Heart left ventricle (tissue), 16 donors: ENCODE data around the gene ARHGEF18. TPM values are rescaled to one million over a fixed set of nuclear protein-coding genes. Genes with fewer than 3 reads are reported as not detected.

ENCODE experiments used
- ATAC-seq, 4 donors: fragments of 200-7000 bp; cut with Tn5 transposase; one replicate each; pipeline ENCODE4 v1.9.1; 2020 to 2022; ENCODE audit warnings: moderate library complexity in 4 of 4, mild to moderate bottlenecking in 3 of 4, moderate number of reproducible peaks in 1 of 4
- DNase-seq, 5 donors: peaks; one replicate each; pipeline ENCODE4 v3.0.0-alpha.2; 2020
- H3K27ac ChIP-seq, 12 donors: fragments of 200-600 bp; sonication (generic) in 4 of 12; one replicate each; pipeline versions ENCODE4 v1.5.0 to v1.8.0; 2016 to 2022; ENCODE audit warnings: mild to moderate bottlenecking in 2 of 12
- H3K27me3 ChIP-seq, 9 donors: fragments of 200-600 bp; sonication (generic) in 2 of 9; one replicate each; pipeline versions ENCODE4 v1.5.1 to v1.8.0; 2016 to 2022; ENCODE audit warnings: mild to moderate bottlenecking in 3 of 9
- H3K36me3 ChIP-seq, 9 donors: fragments of 200-600 bp; sonication (generic) in 2 of 9; one replicate each; pipeline versions ENCODE4 v1.5.0 to v1.8.0; 2018 to 2022; ENCODE audit warnings: mild to moderate bottlenecking in 2 of 9
- H3K4me1 ChIP-seq, 12 donors: fragments of 200-600 bp; sonication (generic) in 4 of 12; one replicate each; pipeline versions ENCODE4 v1.5.0 to v1.8.0; 2016 to 2022; ENCODE audit warnings: mild to moderate bottlenecking in 3 of 12
- H3K4me3 ChIP-seq, 12 donors: fragments of 200-600 bp; sonication (generic) in 4 of 12; one replicate each; pipeline versions ENCODE4 v1.5.0 to v1.8.0; 2017 to 2022; ENCODE audit warnings: mild to moderate bottlenecking in 9 of 12, moderate library complexity in 4 of 12
- H3K9me3 ChIP-seq, 12 donors: fragments of 200-600 bp; sonication (generic) in 4 of 12; one replicate each; pipeline versions ENCODE4 v1.5.0 to v1.8.0; 2016 to 2022; ENCODE audit warnings: mild to moderate bottlenecking in 1 of 12
- POLR2A ChIP-seq, 2 donors: fragments of 450-650 bp; IDR thresholded peaks; one replicate each; pipeline ENCODE4 v1.6.1; 2017; ENCODE audit warnings: antibody characterized with exemption in 2 of 2, mild to moderate bottlenecking in 2 of 2, moderate library complexity in 2 of 2
- WGBS, 4 donors: extraction: QIAGEN DNeasy Blood & Tissue Kit in 2 of 4; methylation state at CpG; one replicate each; pipeline versions ENCODE4 v1.1.5 to v1.1.7; 2013 to 2018; 5-methylcytosine and 5-hydroxymethylcytosine counted together
- intact Hi-C, 10 donors: fragments of 100-400 bp; cut with DNase I; formaldehyde crosslinking; loops; one replicate each; pipeline versions ENCODE4 v1.11.1 to v1.14.2; 2022
- polyA plus RNA-seq, 2 donors: library from polyadenylated mRNA; stranded (reverse); fragments of 200-250 nt; gene quantifications; one replicate each; pipeline ENCODE4 v1.2.3, GENCODE V29; 2013
- total RNA-seq, 9 donors: library from RNA; depleted of rRNA in 2 of 9; stranded (reverse); fragments of >200 nt in 2 of 9; fragmentation: NEBNext Ultra II Directional in 3 of 9; extraction: Animal tissue kit (Norgen Biotek cat#: 25700) in 3 of 9; gene quantifications; one replicate each; pipeline versions ENCODE4 v1.1.0 to v1.2.4, GENCODE V29; 2016 to 2023
- TF ChIP-seq, protein P1 (sequence below), 12 donors: fragments of 200-600 bp; sonication (generic) in 4 of 12; IDR thresholded peaks; one replicate each; pipeline versions ENCODE4 v1.5.0 to v1.8.0; 2018 to 2022; ENCODE audit warnings: antibody characterized with exemption in 12 of 12, mild to moderate bottlenecking in 5 of 12
- donor health status: ischemic (EF 13 %, LVEDD 7.1; RV severe dilation, severe dysfunction).
- donor health status: healthy with polysubstance abuse.
- donor health status: DM: no; HTN: yes; CAD: no.
- donor health status: DM: no; HTN: no; CAD: no.
- donor health status: ischemic (EF 25% LVEDD 6.9; RV normal size, moderate dysfunction).
- donor health status: ischemic (EF 25% LVEDD 5.7; RV mildly dilated, moderate dysfunction).
- donor health status: healthy.
- donor health status: DM: yes; HTN: yes; CAD: no.
- donor health status: ischemic (EF 35%, LVEDD 5.7; RV mildly dilated, moderate dysfunction).
- donor health status: nonischemic (EF 11% LVEDD 7.7; RV severe dilation, severe dysfunction).
- donor health status: DM: yes; HTN: yes; CAD: no.
- donor health status: PGD.
- donor health status: ischemic (EF 29% LVEDD 5.4; RV normal size, mild dysfunction).
- donor health status: nonischemic (EF 23%, LVEDD 6.1; RV moderate dilation, normal function).

ARHGEF18 gene
- total and polyA plus RNA-seq, 11 donors, result 4.1 to 15.1 (median 9.1) TPM

DNA sequence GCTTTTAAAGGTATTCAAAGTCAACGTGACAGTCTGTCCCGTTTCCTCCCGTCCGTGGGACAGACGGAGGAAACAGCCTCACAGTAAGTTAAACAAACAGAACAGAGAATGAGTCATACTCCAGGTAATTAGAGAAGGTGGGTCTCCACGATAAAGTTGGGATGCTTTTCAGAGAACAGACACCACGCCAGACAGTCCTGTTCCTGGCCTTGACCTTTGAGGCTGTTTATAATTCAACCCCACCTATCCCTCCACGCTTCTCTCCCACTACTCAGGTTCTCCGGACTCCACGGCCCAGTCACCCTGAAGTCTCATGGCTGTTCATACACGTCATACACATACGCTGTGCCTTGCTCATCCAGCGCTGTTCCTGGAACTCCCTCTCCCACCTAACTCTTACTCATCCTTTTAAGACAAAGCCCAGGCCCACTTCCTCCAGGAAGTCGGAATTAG lies 42.5 kb downstream of the ARHGEF18 start:
- ATAC-seq (no peak), DNase-seq (no peak)
- Histone ChIP-seq H3K4me1 (peaks cover 0 to 20% (median 8%) of the 10 kb centered on the region in 12 donors), H3K36me3 (peaks cover 0 to 3% (median 0%) of the 10 kb centered on the region in 9 donors), H3K27me3 (no peaks in the 10 kb centered on the region), H3K4me3 (no peak overlapping the region), H3K27ac (no peak overlapping the region), H3K9me3 (no peaks in the 10 kb centered on the region)
- intact Hi-C loops, result loop anchor here in 6 of 10 donors (10.0 kb wide), 2 partner anchors 134 to 144 kb away; partner anchors contain the start of genes PNPLA6 (in 5 of the 6) and MCOLN1 (in 1 of the 6)
- 76 to 79% (median 77%) methylated on average over 14 of the region's 14 CpGs for WGBS, 4 donors
- TF ChIP-seq, protein P1, sequence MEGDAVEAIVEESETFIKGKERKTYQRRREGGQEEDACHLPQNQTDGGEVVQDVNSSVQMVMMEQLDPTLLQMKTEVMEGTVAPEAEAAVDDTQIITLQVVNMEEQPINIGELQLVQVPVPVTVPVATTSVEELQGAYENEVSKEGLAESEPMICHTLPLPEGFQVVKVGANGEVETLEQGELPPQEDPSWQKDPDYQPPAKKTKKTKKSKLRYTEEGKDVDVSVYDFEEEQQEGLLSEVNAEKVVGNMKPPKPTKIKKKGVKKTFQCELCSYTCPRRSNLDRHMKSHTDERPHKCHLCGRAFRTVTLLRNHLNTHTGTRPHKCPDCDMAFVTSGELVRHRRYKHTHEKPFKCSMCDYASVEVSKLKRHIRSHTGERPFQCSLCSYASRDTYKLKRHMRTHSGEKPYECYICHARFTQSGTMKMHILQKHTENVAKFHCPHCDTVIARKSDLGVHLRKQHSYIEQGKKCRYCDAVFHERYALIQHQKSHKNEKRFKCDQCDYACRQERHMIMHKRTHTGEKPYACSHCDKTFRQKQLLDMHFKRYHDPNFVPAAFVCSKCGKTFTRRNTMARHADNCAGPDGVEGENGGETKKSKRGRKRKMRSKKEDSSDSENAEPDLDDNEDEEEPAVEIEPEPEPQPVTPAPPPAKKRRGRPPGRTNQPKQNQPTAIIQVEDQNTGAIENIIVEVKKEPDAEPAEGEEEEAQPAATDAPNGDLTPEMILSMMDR (IDR thresholded peaks at IDR 0.05), result no peak
- TF ChIP-seq POLR2A (IDR thresholded peaks at IDR 0.05), result no peak

DNA sequence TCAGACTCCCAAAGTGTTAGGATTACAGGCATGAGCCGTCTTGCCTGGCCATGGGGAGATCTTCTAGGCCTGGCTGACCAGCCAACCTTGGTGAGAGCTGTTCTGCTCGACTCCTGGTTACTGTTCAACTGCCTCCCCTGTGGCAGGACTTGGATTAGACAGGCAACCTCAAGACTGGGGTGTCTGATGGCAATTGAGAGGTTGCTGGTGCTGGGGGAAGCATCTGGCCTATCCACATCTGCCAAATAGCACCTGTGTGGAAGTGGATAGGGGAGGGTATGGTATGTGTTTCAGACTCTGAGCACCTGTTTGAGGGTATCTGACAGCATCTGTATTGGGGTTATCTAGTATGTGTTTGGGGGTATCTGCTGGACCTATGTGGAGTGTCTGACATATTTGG lies 44.7 kb downstream of the ARHGEF18 start:
- H3K27me3 ChIP-seq, result no peaks in the 10 kb centered on the region
- WGBS, 4 donors, result 60 to 80% (median 68%) methylated on average over 2 of the region's 2 CpGs
- peaks cover 0 to 26% (median 15%) of the 10 kb centered on the region in 12 donors for H3K4me1 ChIP-seq
- TF ChIP-seq, protein P1 (IDR thresholded peaks at IDR 0.05), result no peak
- no peak for TF ChIP-seq POLR2A (IDR thresholded peaks at IDR 0.05)
- H3K27ac ChIP-seq, result no peak overlapping the region
- no peaks in the 10 kb centered on the region for H3K9me3 ChIP-seq
- intact Hi-C loops, result loop anchor here in 6 of 10 donors (10.0 kb wide), 2 partner anchors 131 to 141 kb away; partner anchors contain the start of genes PNPLA6 (in 5 of the 6) and MCOLN1 (in 1 of the 6)
- ATAC-seq, result no peak
- no peak overlapping the region for H3K4me3 ChIP-seq
- no peak for DNase-seq
- H3K36me3 ChIP-seq, result peaks cover 0 to 2% (median 0%) of the 10 kb centered on the region in 9 donors

DNA sequence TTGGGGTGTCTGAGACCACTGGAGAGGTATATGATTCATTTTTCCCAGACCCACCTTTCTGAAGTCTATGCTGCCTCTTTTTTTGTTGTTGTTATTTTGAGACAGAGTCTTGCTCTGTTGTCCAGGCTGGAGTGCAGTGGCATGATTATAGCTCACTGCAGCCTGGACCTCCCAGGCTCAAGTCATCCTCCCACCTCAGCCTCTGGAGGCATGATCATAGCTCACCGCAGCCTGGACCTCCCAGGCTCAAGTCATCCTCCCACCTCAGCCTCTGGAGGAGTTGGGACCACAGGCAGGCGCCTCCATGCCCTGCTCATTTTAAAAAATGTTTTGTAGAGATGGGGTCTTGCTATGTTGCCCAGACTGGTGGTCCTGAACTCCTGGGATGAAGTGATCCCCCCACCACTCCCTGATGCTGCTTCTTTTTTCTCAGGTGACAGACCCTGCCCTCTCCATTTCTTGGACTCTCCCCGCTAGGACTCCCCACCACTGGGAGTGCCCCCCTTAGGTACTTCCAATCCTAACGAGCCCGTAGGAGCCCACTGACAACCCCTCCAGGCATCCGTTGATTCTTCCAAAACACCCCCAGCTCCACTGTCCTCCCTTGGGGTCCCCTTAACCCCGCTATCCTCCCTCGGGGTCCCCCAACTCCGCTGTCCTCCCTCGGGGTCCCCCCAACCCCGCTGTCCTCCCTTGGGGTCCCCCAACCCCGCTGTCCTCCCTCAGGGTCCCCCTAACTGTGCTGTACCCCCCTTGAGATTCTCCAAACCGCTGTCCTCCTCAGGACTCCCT lies 45.4 kb downstream of the ARHGEF18 start:
- no peaks in the 10 kb centered on the region for H3K27me3 ChIP-seq
- ATAC-seq (peak in 1 of 4 donors; percentile 17), DNase-seq (no peak)
- no peaks in the 10 kb centered on the region for H3K9me3 ChIP-seq
- peaks cover 0 to 2% (median 0%) of the 10 kb centered on the region in 9 donors for H3K36me3 ChIP-seq
- H3K27ac ChIP-seq, result peak overlapping the region in 8 of 12 donors; percentile 61 to 87 (median 82)
- intact Hi-C loops, result loop anchor here in 6 of 10 donors (10.0 kb wide), 2 partner anchors 131 to 141 kb away; partner anchors contain the start of genes PNPLA6 (in 5 of the 6) and MCOLN1 (in 1 of the 6)
- WGBS, 4 donors, result 12 to 19% (median 15%) methylated on average over 12 to 13 of the region's 13 CpGs
- TF ChIP-seq, protein P1 (IDR thresholded peaks at IDR 0.05), result no peak
- no peak for TF ChIP-seq POLR2A (IDR thresholded peaks at IDR 0.05)
- peaks cover 0 to 32% (median 15%) of the 10 kb centered on the region in 12 donors for H3K4me1 ChIP-seq
- H3K4me3 ChIP-seq, result peak overlapping the region; percentile 68 to 100 (median 97)
